ENCODE results near the gene TCF25.

Gene TCF25

DNA sequence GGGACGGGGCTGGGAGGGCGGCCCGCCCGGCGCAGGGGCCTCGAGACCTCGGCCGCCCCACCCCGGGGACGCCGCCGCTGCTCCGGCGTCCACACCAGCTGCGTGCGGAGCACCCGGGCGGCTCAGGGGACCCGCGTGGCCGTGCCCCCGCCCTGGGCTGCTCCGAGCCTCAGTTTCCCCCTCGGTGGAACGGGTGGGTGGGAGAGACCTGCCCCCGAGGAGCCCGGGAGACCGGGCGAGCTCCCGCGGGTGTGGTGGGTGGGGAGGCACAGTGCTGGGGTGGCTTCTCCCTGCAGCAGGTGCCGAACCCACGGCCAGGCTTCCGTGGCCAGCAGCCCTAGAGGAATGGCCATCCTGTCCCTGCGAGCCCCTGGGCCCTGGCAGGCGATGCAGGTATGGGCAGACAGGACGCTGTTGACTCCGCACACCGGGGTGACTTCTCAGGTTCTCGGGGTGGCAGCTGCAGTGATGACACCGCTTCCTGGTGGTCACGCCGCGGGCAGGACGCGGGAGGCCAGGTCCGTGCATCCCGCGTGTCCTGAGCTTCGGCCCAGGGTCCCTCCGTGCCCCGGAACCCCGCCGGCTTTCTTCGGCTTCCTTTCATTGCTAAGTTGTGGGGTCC is 75.8 kb downstream of the TCF25 start:
- peak overlapping the region; percentile 33 to 71 for H3K4me3 ChIP-seq (ENCODE audit: low read depth in 1 of 2, low read length in 2 of 2)
- H3K4me1 ChIP-seq (ENCODE audit: control insufficient read depth in 1 of 2, insufficient read depth in 2 of 2, low read length in 2 of 2) = peaks cover 0 to 16% of the 10 kb centered on the region in 2 donors
- H3K27me3 ChIP-seq (ENCODE audit: low read depth, low read length) = no peaks in the 10 kb centered on the region
- no peaks in the 10 kb centered on the region for H3K9me3 ChIP-seq (ENCODE audit: control insufficient read depth in 1 of 2, low read length in 2 of 2)
- no peaks in the 10 kb centered on the region for H3K36me3 ChIP-seq (ENCODE audit: control insufficient read depth in 1 of 2, insufficient read depth in 2 of 2, low read length in 2 of 2)
- no peak overlapping the region for H3K27ac ChIP-seq (ENCODE audit: low read length)

DNA sequence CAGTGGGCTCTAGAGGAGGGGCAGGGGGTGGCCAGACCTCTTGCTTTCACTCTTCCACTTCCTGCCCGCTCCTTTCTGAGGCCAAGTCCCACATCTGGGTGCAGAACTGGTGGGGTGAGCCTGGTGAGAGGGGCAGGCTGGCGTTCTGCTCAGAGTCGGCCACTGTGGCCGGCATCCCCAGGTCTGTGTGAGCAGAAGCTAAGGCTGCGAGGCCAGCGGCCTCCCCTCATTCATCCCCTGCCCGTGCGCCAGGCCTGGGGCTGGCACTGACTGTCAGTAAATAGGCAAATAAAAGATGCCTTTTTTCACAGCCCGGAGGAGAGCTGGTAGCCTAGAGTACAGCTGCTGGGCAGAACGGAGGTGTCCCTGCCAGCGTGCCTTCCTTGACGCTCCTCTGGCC is 76.4 kb downstream of the TCF25 start:
- Histone ChIP-seq H3K36me3 (ENCODE audit: control insufficient read depth in 1 of 2, insufficient read depth in 2 of 2, low read length in 2 of 2) (no peaks in the 10 kb centered on the region), H3K27me3 (ENCODE audit: low read depth, low read length) (no peaks in the 10 kb centered on the region), H3K4me1 (ENCODE audit: control insufficient read depth in 1 of 2, insufficient read depth in 2 of 2, low read length in 2 of 2) (peaks cover 0 to 16% of the 10 kb centered on the region in 2 donors), H3K4me3 (ENCODE audit: low read depth in 1 of 2, low read length in 2 of 2) (peak overlapping the region; percentile 33 to 71), H3K27ac (ENCODE audit: low read length) (no peak overlapping the region), H3K9me3 (ENCODE audit: control insufficient read depth in 1 of 2, low read length in 2 of 2) (no peaks in the 10 kb centered on the region)

DNA sequence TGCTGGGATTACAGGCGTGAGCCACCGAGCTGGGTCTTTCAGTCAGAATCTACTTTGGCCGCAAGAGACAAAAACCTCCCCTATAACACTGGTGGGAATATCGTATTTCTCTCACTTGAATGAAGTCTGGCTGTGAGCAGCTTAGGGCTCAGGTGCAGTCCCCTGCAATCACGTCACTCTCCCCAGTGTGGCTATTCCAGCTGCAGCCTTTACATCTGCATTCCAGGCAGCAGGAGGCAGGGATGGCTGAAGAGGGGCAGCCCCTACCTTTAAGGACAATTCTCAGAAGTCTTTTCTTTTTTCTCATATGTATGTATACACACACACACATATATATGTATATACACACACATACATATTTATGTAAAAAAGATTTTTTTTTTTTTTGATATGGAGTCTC is 78.1 kb downstream of the TCF25 start:
- Histone ChIP-seq H3K27ac (ENCODE audit: low read length) (no peak overlapping the region), H3K9me3 (ENCODE audit: control insufficient read depth in 1 of 2, low read length in 2 of 2) (no peaks in the 10 kb centered on the region), H3K4me1 (ENCODE audit: control insufficient read depth in 1 of 2, insufficient read depth in 2 of 2, low read length in 2 of 2) (peaks cover 0 to 16% of the 10 kb centered on the region in 2 donors), H3K27me3 (ENCODE audit: low read depth, low read length) (no peaks in the 10 kb centered on the region), H3K4me3 (ENCODE audit: low read depth in 1 of 2, low read length in 2 of 2) (no peak overlapping the region), H3K36me3 (ENCODE audit: control insufficient read depth in 1 of 2, insufficient read depth in 2 of 2, low read length in 2 of 2) (peaks cover 0 to 13% of the 10 kb centered on the region in 2 donors)

GRCh38 chr16:89952049-89952448 is 78.7 kb downstream of the TCF25 start:
- Histone ChIP-seq H3K27me3 (ENCODE audit: low read depth, low read length) (no peaks in the 10 kb centered on the region), H3K9me3 (ENCODE audit: control insufficient read depth in 1 of 2, low read length in 2 of 2) (no peaks in the 10 kb centered on the region), H3K4me3 (ENCODE audit: low read depth in 1 of 2, low read length in 2 of 2) (no peak overlapping the region), H3K27ac (ENCODE audit: low read length) (no peak overlapping the region), H3K36me3 (ENCODE audit: control insufficient read depth in 1 of 2, insufficient read depth in 2 of 2, low read length in 2 of 2) (peaks cover 0 to 19% of the 10 kb centered on the region in 2 donors), H3K4me1 (ENCODE audit: control insufficient read depth in 1 of 2, insufficient read depth in 2 of 2, low read length in 2 of 2) (peaks cover 0 to 16% of the 10 kb centered on the region in 2 donors)

GRCh38 chr16:89952551-89952950 is 79.2 kb downstream of the TCF25 start:
- Histone ChIP-seq H3K27me3 (ENCODE audit: low read depth, low read length) (no peaks in the 10 kb centered on the region), H3K27ac (ENCODE audit: low read length) (no peak overlapping the region), H3K36me3 (ENCODE audit: control insufficient read depth in 1 of 2, insufficient read depth in 2 of 2, low read length in 2 of 2) (peaks cover 0 to 24% of the 10 kb centered on the region in 2 donors), H3K4me1 (ENCODE audit: control insufficient read depth in 1 of 2, insufficient read depth in 2 of 2, low read length in 2 of 2) (peaks cover 0 to 15% of the 10 kb centered on the region in 2 donors), H3K4me3 (ENCODE audit: low read depth in 1 of 2, low read length in 2 of 2) (no peak overlapping the region), H3K9me3 (ENCODE audit: control insufficient read depth in 1 of 2, low read length in 2 of 2) (no peaks in the 10 kb centered on the region)

DNA sequence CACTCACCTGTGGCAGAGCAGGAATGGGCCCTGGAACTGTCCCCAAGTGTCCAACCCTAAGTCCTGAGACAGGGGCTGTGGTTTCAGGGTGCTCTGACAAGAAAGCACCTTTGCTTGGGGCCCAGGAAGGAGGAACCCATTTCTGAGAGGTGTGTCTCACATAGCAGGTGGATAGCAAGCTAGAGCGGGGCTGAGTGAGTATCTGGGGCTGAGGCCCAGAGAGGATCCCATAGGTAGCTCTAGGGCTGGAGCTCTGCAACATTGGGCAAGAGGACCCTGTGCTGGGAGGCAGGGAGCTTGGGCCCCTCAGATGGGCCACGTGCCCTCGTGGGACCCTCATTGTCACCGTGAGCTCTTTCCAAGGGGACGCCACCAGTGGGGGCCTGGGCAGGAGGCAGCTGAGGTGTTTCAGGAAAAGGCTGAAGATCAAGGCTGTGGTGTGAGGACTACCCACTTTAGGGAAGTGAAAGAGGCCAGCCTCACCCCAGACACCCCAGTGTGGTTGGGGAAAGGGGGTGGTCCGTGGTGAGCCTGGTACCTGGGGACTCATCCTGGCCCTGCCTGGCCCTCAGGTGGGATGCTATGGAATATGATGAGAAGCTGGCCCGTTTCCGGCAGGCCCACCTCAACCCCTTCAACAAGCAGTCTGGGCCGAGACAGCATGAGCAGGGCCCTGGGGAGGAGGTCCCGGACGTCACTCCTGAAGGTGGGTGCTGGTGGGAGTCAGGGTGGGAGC is 80.4 kb downstream of the TCF25 start:
- no peaks in the 10 kb centered on the region for H3K9me3 ChIP-seq (ENCODE audit: control insufficient read depth in 1 of 2, low read length in 2 of 2)
- no peak overlapping the region for H3K4me3 ChIP-seq (ENCODE audit: low read depth in 1 of 2, low read length in 2 of 2)
- H3K36me3 ChIP-seq (ENCODE audit: control insufficient read depth in 1 of 2, insufficient read depth in 2 of 2, low read length in 2 of 2) = peaks cover 8 to 37% of the 10 kb centered on the region in 2 donors
- no peaks in the 10 kb centered on the region for H3K27me3 ChIP-seq (ENCODE audit: low read depth, low read length)
- H3K4me1 ChIP-seq (ENCODE audit: control insufficient read depth in 1 of 2, insufficient read depth in 2 of 2, low read length in 2 of 2) = peaks cover 0 to 8% of the 10 kb centered on the region in 2 donors
- H3K27ac ChIP-seq (ENCODE audit: low read length) = no peak overlapping the region

GRCh38 chr16:89954462-89954861 is 81.1 kb downstream of the TCF25 start:
- Histone ChIP-seq H3K4me3 (ENCODE audit: low read depth in 1 of 2, low read length in 2 of 2) (no peak overlapping the region), H3K9me3 (ENCODE audit: control insufficient read depth in 1 of 2, low read length in 2 of 2) (no peaks in the 10 kb centered on the region), H3K36me3 (ENCODE audit: control insufficient read depth in 1 of 2, insufficient read depth in 2 of 2, low read length in 2 of 2) (peaks cover 12 to 42% of the 10 kb centered on the region in 2 donors), H3K4me1 (ENCODE audit: control insufficient read depth in 1 of 2, insufficient read depth in 2 of 2, low read length in 2 of 2) (peaks cover 0 to 5% of the 10 kb centered on the region in 2 donors), H3K27me3 (ENCODE audit: low read depth, low read length) (no peaks in the 10 kb centered on the region), H3K27ac (ENCODE audit: low read length) (no peak overlapping the region)

DNA sequence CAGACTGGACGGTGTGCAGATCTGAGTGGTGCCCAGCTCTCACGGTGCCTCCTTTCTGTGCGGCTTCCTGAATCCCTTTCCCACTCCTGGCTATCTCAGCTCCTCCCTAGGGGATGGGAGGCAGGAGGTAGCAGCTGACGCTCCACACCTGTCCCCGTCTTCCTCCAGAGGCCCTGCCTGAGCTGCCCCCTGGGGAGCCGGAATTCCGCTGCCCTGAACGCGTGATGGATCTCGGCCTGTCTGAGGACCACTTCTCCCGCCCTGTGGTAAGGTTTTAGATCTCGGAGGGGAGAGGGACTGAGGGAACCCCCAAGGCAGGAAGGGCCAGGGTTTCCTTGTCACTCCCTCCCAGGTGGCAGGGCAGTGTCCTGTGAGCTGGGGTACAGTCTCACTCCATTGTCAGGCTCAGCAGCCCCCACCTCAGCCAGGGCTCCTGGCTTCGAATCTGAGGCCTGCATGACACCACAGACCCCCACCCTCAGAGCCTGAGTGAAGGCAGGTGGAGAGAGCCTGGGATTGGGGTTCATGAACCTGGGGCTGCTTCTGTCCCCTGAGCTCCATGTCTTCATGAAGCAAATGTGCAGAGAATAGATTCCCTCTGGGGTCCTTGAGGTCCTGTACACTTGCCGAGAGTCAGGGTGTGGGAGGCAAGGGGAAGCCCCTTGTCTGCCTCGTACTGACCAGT is 81.8 kb downstream of the TCF25 start:
- Histone ChIP-seq H3K9me3 (ENCODE audit: control insufficient read depth in 1 of 2, low read length in 2 of 2) (no peaks in the 10 kb centered on the region), H3K4me3 (ENCODE audit: low read depth in 1 of 2, low read length in 2 of 2) (no peak overlapping the region), H3K36me3 (ENCODE audit: control insufficient read depth in 1 of 2, insufficient read depth in 2 of 2, low read length in 2 of 2) (peaks cover 12 to 46% of the 10 kb centered on the region in 2 donors), H3K4me1 (ENCODE audit: control insufficient read depth in 1 of 2, insufficient read depth in 2 of 2, low read length in 2 of 2) (no peaks in the 10 kb centered on the region), H3K27ac (ENCODE audit: low read length) (no peak overlapping the region), H3K27me3 (ENCODE audit: low read depth, low read length) (no peaks in the 10 kb centered on the region)

- no peak overlapping the region for H3K27ac ChIP-seq (ENCODE audit: low read length)
- H3K4me3 ChIP-seq (ENCODE audit: low read depth in 1 of 2, low read length in 2 of 2) = peak overlapping the region in 1 of 2 donors; percentile 48
- peaks cover 15 to 60% of the 10 kb centered on the region in 2 donors for H3K36me3 ChIP-seq (ENCODE audit: control insufficient read depth in 1 of 2, insufficient read depth in 2 of 2, low read length in 2 of 2)
- H3K9me3 ChIP-seq (ENCODE audit: control insufficient read depth in 1 of 2, low read length in 2 of 2) = no peaks in the 10 kb centered on the region
- no peaks in the 10 kb centered on the region for H3K4me1 ChIP-seq (ENCODE audit: control insufficient read depth in 1 of 2, insufficient read depth in 2 of 2, low read length in 2 of 2)
- no peaks in the 10 kb centered on the region for H3K27me3 ChIP-seq (ENCODE audit: low read depth, low read length)
Measured at GRCh38 chr16:89956505-89957215, 83.3 kb downstream of the TCF25 start.

- peak overlapping the region in 1 of 2 donors; percentile 48 for H3K4me3 ChIP-seq (ENCODE audit: low read depth in 1 of 2, low read length in 2 of 2)
- peaks cover 15 to 66% of the 10 kb centered on the region in 2 donors for H3K36me3 ChIP-seq (ENCODE audit: control insufficient read depth in 1 of 2, insufficient read depth in 2 of 2, low read length in 2 of 2)
Measured at GRCh38 chr16:89957216-89957785, 83.9 kb downstream of the TCF25 start.

More at GRCh38 chr16:89957216-89957785, 83.9 kb downstream of the TCF25 start:
- no peak overlapping the region for H3K27ac ChIP-seq (ENCODE audit: low read length)
- no peaks in the 10 kb centered on the region for H3K4me1 ChIP-seq (ENCODE audit: control insufficient read depth in 1 of 2, insufficient read depth in 2 of 2, low read length in 2 of 2)
- no peaks in the 10 kb centered on the region for H3K9me3 ChIP-seq (ENCODE audit: control insufficient read depth in 1 of 2, low read length in 2 of 2)
- no peaks in the 10 kb centered on the region for H3K27me3 ChIP-seq (ENCODE audit: low read depth, low read length)
